OCI-LY3 (cell line): ENCODE data around the gene MYH9.
A peak's percentile ranks its signal among the peaks of the same experiment; 100 is the strongest.

ENCODE experiments used
- EZH2phosphoT487 ChIP-seq: fragments of 200-600 bp; shearing (Covaris generic); IDR thresholded peaks from 2 replicates; pipeline ENCODE4 v1.6.1; 2018; ENCODE audit warnings: antibody characterized with exemption, mixed run types, low read depth
- TF ChIP-seq, protein P1 (sequence below): fragments of 200-600, 300-600 bp; sonication (generic); IDR thresholded peaks from 2 replicates; pipeline ENCODE4 v1.5.1; 2014; ENCODE audit warnings: antibody characterized with exemption, low read length, low read depth

DNA sequence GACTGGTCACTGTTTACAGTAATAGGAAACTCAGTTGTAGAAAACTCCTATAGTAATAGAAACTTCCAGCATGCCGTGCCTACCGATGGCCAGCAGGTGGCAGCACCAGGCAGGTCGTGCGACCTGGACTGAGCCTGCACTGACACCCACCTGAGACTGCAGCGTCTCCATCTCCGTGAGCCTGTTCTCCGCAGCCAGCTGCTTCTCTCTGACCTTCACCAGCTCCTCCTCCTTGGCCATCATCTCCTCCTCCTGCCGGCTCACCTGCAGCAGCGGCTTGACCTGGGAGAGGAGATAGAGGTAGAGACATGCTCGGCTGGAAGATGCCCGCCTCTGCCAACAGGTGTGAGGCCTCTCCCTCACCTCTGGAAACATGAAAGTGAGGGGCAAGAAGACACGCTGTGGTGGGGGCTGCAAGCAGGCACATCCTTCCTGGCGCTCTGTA lies 86.4 kb downstream of the MYH9 start:
- TF ChIP-seq, protein P1, sequence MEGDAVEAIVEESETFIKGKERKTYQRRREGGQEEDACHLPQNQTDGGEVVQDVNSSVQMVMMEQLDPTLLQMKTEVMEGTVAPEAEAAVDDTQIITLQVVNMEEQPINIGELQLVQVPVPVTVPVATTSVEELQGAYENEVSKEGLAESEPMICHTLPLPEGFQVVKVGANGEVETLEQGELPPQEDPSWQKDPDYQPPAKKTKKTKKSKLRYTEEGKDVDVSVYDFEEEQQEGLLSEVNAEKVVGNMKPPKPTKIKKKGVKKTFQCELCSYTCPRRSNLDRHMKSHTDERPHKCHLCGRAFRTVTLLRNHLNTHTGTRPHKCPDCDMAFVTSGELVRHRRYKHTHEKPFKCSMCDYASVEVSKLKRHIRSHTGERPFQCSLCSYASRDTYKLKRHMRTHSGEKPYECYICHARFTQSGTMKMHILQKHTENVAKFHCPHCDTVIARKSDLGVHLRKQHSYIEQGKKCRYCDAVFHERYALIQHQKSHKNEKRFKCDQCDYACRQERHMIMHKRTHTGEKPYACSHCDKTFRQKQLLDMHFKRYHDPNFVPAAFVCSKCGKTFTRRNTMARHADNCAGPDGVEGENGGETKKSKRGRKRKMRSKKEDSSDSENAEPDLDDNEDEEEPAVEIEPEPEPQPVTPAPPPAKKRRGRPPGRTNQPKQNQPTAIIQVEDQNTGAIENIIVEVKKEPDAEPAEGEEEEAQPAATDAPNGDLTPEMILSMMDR: peak; percentile 98
- TF ChIP-seq EZH2phosphoT487: no peak
